LNCAP (cell line): ENCODE measurements around the gene RASSF9.

ENCODE experiments used
- TF ChIP-seq, protein P1 (sequence below): fragments of 450-650 bp; IDR thresholded peaks from 2 replicates; pipeline ENCODE4 v1.5.1; 2017; ENCODE audit warnings: mild to moderate bottlenecking

RASSF9 gene

DNA sequence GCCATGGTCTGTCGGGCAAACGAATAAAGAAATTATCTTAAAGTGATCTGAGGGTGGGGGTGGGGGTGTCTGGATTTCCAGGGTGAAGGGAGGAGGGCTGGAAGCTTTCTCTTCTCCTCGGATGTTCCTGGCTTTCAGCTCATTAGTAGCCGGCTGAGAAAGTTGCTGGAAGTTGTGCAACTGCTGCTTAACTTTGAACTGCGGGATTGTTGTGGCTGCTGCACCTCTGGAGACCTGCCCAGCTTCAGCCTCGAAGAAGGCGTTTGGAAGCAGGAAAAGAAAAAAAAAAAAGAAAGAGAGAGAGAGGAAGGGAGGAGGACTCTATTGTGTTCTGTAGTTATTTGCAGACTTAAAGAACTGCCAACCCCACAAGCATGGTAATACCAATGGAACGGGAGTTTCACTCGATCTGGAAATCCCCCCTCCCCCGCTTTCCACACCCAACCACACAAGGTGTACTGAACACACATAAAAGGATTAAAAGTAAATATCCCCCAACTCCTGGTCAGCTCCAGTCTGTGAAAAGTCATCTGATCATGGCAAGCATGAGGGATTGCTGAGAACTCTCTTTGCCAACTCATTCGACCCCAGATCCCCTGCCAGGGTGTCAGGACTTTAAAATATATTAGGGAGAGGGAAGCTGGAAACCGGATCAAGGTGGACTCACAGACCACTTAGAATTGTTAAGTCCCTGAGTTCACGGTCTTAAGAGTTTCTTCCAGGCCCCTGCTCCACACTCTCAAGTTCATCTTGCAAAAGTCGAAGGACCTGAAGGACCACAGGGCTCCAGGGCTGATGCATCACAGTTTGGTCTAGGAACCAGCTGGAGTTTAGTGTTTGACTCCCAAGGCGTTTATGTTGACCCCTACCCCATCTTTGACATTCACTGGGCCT, at the start of gene RASSF9:
RASSF9 (minus strand) TSS at position 213 of the 894 bp plus-strand sequence; CDS start at position 5, 208 bp downstream.
- TF ChIP-seq, protein P1, sequence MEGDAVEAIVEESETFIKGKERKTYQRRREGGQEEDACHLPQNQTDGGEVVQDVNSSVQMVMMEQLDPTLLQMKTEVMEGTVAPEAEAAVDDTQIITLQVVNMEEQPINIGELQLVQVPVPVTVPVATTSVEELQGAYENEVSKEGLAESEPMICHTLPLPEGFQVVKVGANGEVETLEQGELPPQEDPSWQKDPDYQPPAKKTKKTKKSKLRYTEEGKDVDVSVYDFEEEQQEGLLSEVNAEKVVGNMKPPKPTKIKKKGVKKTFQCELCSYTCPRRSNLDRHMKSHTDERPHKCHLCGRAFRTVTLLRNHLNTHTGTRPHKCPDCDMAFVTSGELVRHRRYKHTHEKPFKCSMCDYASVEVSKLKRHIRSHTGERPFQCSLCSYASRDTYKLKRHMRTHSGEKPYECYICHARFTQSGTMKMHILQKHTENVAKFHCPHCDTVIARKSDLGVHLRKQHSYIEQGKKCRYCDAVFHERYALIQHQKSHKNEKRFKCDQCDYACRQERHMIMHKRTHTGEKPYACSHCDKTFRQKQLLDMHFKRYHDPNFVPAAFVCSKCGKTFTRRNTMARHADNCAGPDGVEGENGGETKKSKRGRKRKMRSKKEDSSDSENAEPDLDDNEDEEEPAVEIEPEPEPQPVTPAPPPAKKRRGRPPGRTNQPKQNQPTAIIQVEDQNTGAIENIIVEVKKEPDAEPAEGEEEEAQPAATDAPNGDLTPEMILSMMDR: no peak

DNA sequence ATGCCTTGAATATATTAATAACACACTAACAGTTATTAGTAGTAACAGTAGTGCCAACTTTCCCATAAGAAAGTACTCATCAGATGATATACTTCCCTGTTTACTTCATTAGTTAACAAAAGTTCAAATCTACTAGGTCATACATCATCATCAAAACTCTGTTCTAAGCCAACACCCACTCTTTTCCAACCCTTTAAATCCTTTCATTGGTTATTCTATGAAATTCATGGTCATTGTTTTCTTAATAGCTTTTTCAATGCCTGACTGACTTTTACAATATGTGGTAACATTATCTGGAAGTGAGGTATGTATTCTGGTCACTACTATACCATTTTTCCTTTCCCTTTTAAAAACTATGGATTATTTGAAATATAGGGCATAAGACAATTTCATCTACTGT, 47.6 kb upstream of the RASSF9 start:
- TF ChIP-seq, protein P1: no peak

DNA sequence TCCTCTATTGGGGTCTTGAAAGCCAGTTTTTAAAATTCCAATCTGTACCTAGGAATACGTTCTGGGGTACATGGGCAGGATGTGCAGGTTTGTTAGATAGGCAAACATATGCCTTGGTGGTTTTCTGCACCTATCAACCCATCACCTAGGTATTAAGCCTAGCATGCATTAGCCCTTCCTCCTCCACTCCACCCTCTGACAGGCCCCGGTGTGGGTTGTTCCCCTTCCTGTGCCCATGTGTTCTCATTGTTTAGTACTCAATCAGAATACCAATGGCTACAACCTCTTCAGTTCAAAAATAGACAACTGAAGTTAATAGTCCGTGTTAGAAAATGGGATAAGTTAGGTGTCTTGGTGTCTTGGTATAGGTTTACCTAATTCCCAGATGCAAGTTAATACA, 41.2 kb upstream of the RASSF9 start:
- TF ChIP-seq, protein P1: no peak

DNA sequence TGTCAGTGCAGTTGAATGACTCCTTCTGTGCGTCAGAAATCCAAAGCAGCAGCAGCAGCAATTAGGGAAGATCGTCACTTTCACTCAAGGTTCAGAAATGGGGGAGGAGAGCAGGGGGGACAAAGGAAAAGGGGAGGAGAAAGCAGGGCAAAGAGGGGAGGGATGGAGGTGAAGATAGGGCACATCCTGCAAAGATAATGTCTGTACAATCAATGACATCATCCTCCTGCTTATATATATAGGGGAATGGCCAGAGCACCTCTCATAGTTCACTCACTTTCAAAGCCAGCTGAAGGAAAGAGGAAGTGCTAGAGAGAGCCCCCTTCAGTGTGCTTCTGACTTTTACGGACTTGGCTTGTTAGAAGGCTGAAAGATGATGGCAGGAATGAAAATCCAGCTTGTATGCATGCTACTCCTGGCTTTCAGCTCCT, 37.8 kb upstream of the RASSF9 start, which contains the start of gene NTS:
NTS (plus strand) TSS at position 265 of the 431 bp plus-strand sequence; CDS start at position 374, 109 bp downstream.
- TF ChIP-seq, protein P1: no peak

DNA sequence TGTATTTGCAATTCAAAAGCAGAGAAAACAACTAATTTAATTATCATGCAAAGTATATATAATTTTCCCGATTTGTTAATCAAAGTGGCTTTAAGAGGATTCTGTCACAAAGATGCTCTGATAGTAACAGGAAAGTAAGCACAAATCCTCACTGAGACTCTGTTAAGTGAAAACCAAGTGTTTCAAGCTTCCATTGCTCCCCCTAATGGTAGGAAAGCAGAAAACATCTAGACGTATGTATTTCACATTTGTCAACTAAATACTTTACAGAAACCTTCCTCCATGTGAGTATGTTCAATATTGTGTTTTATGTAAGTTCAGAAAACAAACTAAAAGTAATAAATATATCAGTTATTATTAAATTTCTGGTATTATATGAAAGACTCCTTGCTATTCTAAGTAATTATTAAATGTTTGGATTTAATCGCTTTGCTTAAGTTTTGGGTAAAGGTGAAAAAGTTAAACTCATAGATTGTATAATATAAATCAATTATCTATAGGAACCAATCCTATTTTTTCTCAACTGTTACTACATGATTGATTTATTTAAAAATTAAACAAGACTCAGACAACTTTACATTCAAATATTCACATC, 36.4 kb upstream of the RASSF9 start:
- TF ChIP-seq, protein P1: peak; percentile 75

DNA sequence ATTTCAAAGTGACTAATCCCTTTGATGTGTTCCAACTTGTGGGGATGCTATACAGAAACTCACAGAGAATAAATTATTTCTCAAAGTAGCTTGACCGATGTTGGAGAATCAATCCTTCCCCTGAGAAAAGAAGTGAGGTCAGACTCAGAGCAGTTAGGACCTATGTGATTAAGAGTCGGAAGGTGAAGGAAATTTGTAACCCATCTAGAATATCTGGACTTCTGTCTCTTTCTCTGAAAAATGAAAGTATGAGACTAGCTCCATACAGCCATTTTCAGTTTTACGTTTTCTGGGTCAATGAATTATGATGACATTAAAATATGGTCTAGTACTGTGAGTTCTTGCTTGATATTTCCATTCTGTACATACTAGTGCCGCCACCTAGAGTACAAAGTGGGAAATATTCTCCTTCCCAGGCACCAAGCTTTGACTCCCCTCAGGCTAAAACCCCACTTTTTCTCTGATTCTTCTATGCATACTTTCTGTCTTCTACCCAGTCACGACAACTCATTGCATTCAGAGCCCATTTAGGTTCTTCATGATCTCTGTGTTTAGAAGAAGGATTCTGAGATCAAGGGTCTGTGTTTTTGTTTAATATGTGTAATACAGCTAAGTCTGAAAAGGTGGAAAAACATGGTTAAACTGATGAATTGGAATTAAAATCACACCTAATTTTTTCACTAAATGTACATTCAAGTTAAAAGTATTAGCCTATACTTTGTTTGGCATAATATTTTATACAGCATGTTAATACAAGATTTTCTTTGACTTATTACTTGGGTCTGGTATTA, 31.0 kb upstream of the RASSF9 start:
- TF ChIP-seq, protein P1: peak; percentile 74

DNA sequence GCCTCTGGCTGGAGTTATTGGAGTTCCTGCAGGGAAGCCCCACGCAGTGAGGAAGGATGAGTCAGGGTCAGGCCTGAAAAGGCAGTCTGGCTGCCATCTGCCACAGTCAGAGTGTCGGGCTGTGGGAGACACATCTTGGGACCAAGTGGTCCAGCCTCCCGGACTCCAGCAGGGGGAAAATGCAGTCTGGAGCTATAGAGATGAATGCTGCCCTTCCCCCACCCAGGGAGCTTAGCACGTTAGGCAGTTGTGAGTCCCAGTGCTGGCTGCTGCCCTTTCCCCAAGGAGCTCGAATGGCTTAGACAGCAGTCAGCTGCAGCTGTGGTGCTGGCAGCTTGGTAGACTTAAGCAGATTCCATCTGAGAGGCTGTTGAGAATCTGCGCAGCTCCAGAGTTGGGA, 29.7 kb upstream of the RASSF9 start:
- TF ChIP-seq, protein P1: no peak
